ENCODE results near the gene DIO3.

Gene DIO3

GRCh38 chr14:101598159-101598558 lies 36.9 kb downstream of the DIO3 start:
- DNase-seq (ENCODE audit: low read depth, low spot score): no peak

- DNase-seq (ENCODE audit: low read depth, low spot score): no peak
Measured at GRCh38 chr14:101598571-101599233, 37.4 kb downstream of the DIO3 start.

DNA sequence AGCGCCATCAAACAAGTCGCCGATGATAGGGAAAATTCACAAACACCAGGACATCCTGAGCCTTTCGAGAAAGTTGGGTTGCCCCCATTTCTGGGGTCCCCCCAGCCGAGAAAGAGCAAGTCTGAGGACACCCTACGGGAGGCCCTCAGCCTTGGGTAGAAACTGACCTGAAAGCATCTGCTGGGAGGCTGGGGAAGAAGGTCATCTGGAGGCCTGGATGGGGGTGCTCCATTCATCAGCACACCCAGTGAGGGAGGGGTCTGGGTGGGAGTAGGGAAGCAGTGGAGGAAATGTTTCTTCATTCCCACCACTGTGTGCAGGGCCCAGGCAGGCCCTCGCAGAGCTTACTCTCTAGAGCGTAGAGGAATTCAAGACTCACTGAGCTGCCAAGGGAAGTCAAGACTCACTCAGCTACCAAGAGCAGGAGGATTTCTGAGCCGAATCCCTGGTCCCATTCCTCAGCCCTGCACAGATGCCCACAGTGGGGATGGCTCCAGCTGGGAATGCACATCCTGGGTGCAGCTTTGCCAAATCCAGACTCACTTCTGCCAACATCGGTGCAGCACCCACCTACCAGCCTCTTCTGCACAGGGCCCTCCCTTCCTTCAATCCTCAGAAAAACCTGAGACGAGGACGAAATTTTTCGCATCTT lies 38.1 kb downstream of the DIO3 start:
- DNase-seq (ENCODE audit: low read depth, low spot score): no peak

- DNase-seq (ENCODE audit: low read depth, low spot score): no peak
Measured at GRCh38 chr14:101600336-101600890, 39.1 kb downstream of the DIO3 start.

DNA sequence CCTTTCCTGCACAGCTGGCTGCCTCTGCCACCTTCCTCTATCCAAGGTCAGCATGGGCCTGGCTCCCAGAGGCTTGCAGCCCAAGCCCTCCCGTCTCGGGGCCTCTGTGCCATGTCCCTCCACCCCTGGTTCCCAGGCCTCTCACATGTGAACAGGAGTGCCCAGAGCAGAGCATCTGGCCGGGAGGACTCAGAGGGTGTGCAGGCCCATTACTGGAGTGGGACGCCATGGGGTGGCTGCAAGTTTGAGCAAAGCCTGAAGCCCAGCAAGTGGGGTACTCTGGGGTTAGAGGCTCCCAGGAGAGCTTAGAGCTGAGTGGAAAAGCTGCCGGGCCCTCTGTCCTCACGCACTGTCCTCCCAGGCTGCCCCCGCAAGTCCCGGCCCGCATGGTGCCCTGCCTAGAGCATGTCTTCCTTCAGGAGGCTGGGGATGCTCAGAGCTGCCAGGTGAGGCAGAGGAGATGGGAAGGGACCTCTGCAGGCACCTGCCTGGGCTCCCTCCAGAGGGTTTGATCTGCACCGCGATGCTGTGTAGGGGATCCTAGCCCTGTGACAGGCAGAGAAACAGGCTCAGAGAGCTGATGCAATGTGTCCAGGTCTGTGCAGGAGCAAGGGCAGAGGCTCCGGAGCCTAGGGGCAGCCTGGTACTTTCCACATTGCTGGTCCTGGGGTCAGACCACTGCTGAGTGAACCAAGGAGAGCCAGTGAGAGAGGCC lies 39.8 kb downstream of the DIO3 start:
- no peak for DNase-seq (ENCODE audit: low read depth, low spot score)

- DNase-seq (ENCODE audit: low read depth, low spot score): no peak
Measured at GRCh38 chr14:101601606-101602465, 40.5 kb downstream of the DIO3 start.

GRCh38 chr14:101602466-101602840 lies 41.2 kb downstream of the DIO3 start:
- no peak for DNase-seq (ENCODE audit: low read depth, low spot score)

DNA sequence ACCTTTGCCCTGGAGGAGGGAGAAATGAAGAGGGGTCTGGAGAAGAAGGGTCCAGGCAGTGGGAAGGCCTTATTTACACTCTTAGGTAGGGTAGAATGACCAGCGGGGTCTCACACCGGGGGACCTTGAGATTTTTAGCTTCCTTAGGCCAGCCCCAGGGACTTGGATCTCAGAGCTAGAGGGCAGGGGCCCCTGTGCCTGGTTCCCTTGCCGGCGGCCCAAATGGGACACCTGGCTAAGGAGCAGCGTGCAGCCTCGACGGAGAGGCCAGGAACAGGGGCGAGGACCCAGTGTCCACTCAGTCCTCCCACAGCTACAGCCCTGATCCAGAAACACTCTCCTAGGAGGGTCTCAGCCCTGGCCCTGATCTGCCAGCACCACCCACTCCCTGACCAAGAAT lies 41.8 kb downstream of the DIO3 start:
- no peak for DNase-seq (ENCODE audit: low read depth, low spot score)

DNA sequence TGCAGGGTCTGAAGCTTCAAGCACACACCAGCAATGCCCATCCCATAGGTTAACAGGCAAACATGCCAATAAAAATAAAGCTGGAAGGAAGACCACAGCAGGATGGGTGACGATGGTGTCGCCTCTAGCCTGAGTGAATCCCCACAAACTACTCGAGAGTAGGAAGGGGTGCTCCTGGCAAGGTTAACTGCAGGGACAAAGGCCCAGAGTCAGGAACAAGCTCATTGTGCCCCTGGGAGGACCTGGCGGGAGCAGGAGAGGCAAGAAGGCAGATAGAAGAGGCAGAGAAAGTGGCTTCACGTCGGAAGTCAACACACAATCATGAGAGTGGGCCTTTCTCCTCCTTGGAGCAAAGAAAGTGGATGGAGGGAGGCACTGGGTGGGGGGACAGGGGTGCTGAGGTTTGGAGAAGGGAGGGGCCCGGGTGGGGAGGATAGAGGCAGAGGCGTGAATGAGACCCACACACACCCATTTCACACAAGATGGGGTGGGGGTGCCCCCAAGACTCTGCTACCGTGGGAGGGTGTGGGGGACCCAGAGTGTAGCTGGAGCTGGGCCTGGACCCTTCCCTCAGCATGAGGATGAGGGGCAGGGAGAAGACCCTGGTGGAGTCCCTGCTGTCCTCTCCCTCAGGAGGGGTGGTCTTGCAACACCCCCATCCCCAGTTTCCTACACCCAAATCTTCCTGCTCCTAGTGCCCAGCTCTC lies 43.1 kb downstream of the DIO3 start:
- no peak for DNase-seq (ENCODE audit: low read depth, low spot score)

DNA sequence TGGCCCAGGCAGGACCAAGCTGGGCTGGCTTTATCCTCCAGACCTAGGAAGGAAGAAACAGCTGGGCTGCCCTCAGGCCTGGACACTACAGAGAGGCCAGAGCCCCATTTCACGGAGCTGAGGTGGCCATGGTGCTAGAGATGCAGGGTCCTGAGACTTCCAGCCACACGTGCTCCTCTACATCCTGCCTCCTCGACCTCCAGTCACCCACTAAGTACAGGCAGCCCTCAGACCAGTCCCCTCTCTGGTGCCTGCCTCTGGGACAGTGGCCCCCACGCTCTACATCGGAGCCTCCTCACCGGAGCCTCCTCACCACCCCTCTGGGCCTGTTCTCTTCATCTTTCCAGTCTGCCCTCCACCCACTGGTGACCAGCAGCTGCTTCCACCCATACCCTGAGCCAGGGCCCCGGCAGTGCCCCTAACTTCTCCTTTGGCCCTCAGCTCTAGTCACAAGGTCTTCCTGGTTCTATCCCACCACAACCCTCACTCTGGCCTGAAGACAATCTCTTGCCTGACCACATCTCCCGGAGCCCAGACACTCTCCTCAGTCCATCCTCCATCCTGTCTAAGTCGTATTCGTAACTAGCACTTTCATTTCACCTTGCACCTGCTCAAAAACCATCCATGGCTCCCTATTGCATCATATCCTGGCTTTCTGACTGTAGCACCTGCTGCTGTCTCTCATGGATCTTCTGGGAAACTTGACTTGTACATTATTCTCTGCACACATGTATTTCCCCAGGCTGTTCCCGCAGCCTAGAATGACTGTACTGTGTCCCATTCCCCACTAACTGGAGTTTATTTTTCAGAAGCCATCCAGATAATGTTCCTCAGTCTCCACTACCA lies 43.9 kb downstream of the DIO3 start:
- no peak for DNase-seq (ENCODE audit: low read depth, low spot score)

- no peak for DNase-seq (ENCODE audit: low read depth, low spot score)
Measured at GRCh38 chr14:101605836-101606235, 44.5 kb downstream of the DIO3 start.

Measured in ELF-1 (cell line).